HFFc6 (cell line): Measurements from ENCODE around the gene ULBP2. TPM values are rescaled to one million over a fixed set of nuclear protein-coding genes. Genes with fewer than 3 reads are reported as not detected.
"Not testable (repeated sequence)": the region's sequence is repeated elsewhere in the genome, so short reads cannot be mapped to it uniquely, and the experiment has no call there.

ENCODE experiments used
- DNase-seq: peaks from one replicate; pipeline ENCODE4 v3.0.0-alpha.2; 2018
- H3K27ac Mint-ChIP-seq: 2 replicates; pipeline ENCODE4 v1.8.0; 2020; ENCODE audit warnings: mild to moderate bottlenecking, mixed read lengths
- H3K27me3 Mint-ChIP-seq: 2 replicates; pipeline ENCODE4 v1.8.0; 2021; ENCODE audit warnings: mild to moderate bottlenecking, moderate library complexity, mixed read lengths; ENCODE audit not compliant: insufficient read depth
- H3K36me3 Mint-ChIP-seq: 2 replicates; pipeline ENCODE4 v1.8.0; 2021; ENCODE audit warnings: low read depth, mixed read lengths
- H3K4me1 Mint-ChIP-seq: 2 replicates; pipeline ENCODE4 v1.8.0; 2020; ENCODE audit warnings: low read depth, mixed read lengths
- H3K4me3 Mint-ChIP-seq: 2 replicates; pipeline ENCODE4 v1.8.0; 2020; ENCODE audit warnings: mild to moderate bottlenecking, moderate library complexity, mixed read lengths
- H3K9me3 Mint-ChIP-seq: 2 replicates; pipeline ENCODE4 v1.8.0; 2020; ENCODE audit warnings: mild to moderate bottlenecking, mixed read lengths
- CTCF ChIP-seq: fragments of 200-600 bp; sonication (generic); IDR thresholded peaks from 2 replicates; pipeline ENCODE4 v1.5.0; 2021; ENCODE audit warnings: antibody characterized with exemption, mild to moderate bottlenecking
- total RNA-seq, 6 experiments: library from RNA; stranded (reverse); fragmentation: NEBNext Ultra II Directional; extraction: Animal tissue kit (Norgen Biotek cat#: 25700); gene quantifications; 2 replicates in 1 of 6; 3 replicates in 5 of 6; pipeline ENCODE4 v1.2.3, GENCODE V29; 2021

Gene ULBP2
- total RNA-seq, 6 experiments from 2014 or later = 16.2 to 23.2 (median 19.4) TPM

GRCh38 chr6:149905911-149906371 lies 35.9 kb upstream of the ULBP2 start:
- no peak for TF ChIP-seq CTCF
- no peak for DNase-seq
- Mint-ChIP-seq H3K4me3 (no peak overlapping the region), H3K36me3 (peaks cover 12% of the 10 kb centered on the region), H3K9me3 (peaks cover 24% of the 10 kb centered on the region), H3K4me1 (no peaks in the 10 kb centered on the region), H3K27me3 (peaks cover 18% of the 10 kb centered on the region), H3K27ac (no peak overlapping the region)

DNA sequence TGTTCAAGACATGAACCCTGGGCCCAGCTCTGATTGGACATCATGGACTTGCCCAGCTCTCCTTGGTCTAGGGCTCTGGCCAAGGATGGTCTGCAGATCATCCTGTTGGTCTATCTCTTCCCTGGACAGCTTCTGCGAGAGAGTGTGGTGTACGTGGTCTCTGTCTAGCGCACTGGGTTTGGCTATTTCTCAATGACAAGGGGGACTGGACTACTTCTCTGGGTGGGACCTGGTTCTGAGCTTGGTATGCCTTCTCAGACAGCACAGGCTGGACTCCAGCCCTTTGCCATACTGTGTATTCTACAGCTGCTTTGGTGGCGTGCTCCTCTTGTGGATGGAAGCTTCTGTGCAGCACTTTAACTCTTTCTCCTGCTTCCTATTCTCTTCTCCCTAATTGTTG lies 35.4 kb upstream of the ULBP2 start:
- Mint-ChIP-seq H3K27me3 (peaks cover 21% of the 10 kb centered on the region), H3K9me3 (peaks cover 24% of the 10 kb centered on the region), H3K27ac (no peak overlapping the region), H3K4me1 (no peaks in the 10 kb centered on the region), H3K4me3 (no peak overlapping the region), H3K36me3 (peaks cover 12% of the 10 kb centered on the region)
- TF ChIP-seq CTCF = no peak
- no peak for DNase-seq

- no peaks in the 10 kb centered on the region for H3K4me1 Mint-ChIP-seq
- H3K9me3 Mint-ChIP-seq = peaks cover 24% of the 10 kb centered on the region
- no peak for TF ChIP-seq CTCF
- peaks cover 12% of the 10 kb centered on the region for H3K36me3 Mint-ChIP-seq
- no peak overlapping the region for H3K27ac Mint-ChIP-seq
- H3K4me3 Mint-ChIP-seq = no peak overlapping the region
- peaks cover 25% of the 10 kb centered on the region for H3K27me3 Mint-ChIP-seq
- DNase-seq = no peak
Measured at GRCh38 chr6:149907317-149907716, 34.5 kb upstream of the ULBP2 start.

DNA sequence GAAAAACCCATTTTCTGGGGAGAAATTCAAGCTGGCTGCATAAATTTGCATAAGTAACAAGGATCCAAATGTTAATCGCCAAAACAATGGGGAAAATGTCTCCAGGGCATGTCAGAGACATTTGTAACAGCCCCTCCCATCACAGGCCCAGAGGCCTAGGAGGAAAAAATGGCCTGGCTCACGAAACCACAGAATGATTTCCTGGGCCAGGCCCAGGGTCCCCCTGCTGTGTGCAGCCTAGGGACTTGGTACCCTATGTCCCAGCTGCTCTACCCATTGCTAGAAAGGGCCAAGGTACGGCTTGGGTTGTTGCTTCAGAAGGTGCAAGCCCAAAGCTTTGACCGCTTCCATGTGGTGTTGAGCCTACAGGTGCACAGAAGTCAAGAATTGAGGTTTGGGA lies 33.3 kb upstream of the ULBP2 start:
- not testable (repeated sequence) for H3K27ac Mint-ChIP-seq, DNase-seq, H3K4me1 Mint-ChIP-seq, H3K4me3 Mint-ChIP-seq
- Mint-ChIP-seq H3K9me3 (peaks cover 24% of the 10 kb centered on the region), H3K36me3 (peaks cover 12% of the 10 kb centered on the region), H3K27me3 (peaks cover 32% of the 10 kb centered on the region)

- DNase-seq = no peak
Measured at GRCh38 chr6:149909701-149910470, 31.9 kb upstream of the ULBP2 start.

More at GRCh38 chr6:149909701-149910470, 31.9 kb upstream of the ULBP2 start:
- Mint-ChIP-seq H3K9me3 (peaks cover 24% of the 10 kb centered on the region), H3K4me1 (peaks cover 13% of the 10 kb centered on the region), H3K27ac (no peak overlapping the region), H3K4me3 (no peak overlapping the region), H3K27me3 (peaks cover 29% of the 10 kb centered on the region), H3K36me3 (peaks cover 12% of the 10 kb centered on the region)
- no peak for TF ChIP-seq CTCF
